Measurements from ENCODE around the gene GRIN2B.

GRIN2B gene

DNA sequence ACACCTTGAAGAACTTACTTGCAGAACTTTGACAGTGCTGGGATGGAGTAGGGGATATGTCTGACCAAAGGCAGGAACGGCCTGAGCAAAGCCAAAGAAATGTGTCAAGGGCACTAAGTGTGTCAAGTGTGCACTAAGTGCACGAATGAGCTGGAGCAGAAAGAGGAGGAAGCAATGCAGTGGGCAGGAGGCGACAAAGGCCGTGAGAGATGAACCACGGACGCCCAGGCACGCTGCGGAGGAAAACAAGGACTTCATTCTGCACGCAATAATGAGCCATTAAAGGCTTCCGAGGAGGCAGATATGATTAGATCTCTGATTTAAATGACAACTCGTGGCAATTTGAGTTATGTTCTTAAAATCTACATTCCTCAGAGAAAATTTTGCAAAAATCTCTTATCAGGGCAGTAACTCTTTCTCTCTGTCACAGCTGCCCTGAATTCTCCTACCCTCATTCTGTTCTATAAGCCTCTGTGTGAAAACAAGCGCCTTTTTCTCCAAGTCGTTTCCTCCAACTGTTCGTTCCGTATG lies 25.3 kb downstream of the GRIN2B start:
- no peak for DNase-seq

DNA sequence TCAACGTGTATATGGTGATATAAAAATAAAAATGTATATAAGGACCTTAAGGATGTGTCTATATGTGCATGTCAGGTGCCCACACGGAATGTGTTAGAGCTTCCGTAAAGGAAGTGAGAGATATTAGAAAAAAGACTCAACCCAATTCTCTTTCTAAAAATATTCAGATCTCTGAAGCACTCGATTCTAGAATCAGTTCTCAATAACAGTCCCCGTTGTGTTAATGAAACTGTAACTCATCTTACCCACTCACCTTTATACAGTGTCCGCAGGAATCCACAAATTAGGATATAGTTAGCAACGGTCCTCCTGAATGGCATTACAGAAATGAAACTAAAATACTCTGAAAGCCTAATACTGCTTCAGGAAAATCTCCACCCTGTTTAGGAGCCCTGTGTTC lies 29.3 kb downstream of the GRIN2B start:
- DNase-seq: no peak

DNA sequence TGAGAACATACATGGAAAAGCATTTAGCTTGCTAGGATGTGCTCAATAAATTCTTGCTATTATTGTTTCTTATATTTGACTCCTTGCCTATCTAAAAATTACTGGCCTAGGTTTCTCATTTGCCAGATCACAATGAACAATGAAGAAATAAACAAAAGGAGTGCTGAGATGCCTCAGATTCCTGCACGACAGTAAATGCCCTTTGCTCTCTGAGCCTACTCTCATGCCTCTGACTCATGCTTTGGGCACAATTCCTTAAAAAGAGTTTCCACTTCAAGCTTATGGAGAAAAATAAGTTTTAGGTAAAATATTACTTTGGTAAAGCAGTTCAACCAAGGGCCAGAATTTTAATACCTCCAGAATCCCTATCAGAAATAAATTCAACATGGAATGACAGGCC lies 30.9 kb downstream of the GRIN2B start:
- DNase-seq: no peak

DNA sequence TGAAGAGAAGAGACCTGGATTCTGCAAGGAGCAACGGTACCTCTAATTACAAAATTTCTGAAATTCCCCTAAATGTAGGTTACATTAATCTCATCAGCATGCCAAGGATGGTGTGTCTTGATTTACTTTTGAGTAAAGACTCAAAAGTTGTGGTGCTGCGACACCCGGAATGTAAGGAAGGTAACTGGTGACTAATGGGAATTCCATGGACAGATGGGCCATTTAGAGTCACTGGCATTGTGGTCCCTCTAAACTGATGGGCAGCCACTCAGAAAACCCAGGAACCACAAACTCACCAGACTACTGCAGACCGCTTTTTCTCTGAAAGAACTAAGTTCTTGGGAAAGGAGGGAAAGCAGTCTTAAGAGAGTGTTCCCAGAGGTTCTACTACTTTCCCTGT lies 32.8 kb downstream of the GRIN2B start:
- no peak for DNase-seq

DNA sequence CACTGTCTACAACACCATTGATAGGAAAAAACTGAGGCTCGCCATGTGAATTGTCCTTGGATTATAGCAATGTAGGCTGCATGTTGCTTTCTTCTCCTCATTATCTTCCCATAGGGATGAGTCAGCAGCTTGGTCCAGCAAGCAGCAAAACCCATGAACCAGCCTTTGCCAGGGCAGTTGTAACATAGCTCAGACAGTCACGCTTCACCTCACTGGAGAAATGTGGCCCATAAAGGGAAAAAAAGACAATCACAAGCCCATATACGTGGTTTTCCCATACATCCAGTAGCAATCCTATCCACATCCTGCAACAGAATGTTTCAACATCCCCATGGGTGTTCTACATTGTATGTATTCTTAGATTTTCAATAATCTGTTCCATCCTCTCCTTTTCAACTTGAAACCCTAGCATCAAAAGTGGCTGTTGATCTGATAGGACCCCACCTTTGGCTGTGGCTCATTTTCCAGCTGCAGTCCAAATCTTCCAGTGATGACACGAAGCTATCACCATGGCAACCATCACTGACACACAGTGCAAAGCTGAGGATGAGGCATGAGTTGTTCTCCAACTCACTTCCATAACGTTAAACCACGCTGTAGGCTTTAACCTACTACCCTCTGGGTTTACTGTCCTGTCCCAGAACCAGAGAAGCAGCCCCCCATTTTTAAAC lies 34.0 kb downstream of the GRIN2B start:
- no peak for DNase-seq

DNA sequence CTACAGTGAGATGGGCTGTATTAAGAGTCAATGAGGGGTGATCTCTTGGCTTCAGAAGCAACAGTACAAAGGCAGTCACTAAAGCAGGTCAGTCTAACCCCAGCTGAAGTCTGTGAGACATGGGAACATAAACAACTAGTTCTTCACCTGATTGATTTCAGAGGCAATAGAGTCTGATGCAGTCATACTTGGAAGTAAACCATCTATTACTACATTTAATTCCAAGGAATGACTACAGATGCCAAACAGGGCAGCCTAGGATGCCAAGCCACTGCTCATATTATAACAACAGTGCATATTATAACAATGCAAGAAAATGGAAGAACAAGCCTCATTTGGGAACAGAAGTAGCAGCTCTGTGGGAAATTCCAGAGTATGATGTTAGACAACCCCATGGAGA lies 35.8 kb downstream of the GRIN2B start:
- DNase-seq: no peak

DNA sequence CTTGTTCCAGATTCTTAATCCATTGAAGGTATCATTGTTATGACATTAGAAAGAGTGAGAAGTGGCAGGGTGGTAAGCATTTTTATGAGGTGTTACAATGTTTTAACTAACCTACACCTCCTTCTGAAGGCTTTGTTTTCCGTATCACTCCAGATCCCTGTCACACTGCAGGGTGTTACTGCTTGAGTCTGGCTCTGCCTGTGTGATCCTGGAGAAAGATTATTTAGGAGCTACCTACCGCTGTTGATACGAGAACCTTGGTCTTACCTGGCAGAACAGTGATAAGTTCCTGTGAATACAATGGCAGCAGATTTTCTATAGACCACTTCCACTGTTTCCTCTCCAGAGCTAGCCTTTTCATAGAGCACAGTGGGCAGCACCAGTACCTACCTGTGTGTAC lies 36.2 kb downstream of the GRIN2B start:
- DNase-seq: no peak

DNA sequence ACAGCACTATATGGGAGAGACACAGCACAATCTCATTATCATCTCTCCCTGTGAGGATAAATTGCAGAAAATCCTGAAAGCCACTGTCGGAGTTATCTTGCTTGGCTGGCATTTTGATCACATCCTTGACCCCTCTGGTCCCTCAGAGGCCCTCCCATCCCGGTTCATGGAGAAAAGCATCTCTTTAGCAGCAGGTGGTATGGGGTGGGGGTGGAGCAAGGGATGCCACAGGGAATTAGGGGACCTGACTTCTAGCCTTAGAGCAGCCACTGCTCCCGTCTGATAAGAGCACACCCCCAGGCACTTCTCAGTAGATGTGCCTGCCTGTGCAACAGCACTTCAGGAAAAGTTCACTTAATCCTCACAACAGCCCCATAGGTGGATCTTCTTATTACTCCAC lies 38.6 kb downstream of the GRIN2B start:
- DNase-seq: no peak

DNA sequence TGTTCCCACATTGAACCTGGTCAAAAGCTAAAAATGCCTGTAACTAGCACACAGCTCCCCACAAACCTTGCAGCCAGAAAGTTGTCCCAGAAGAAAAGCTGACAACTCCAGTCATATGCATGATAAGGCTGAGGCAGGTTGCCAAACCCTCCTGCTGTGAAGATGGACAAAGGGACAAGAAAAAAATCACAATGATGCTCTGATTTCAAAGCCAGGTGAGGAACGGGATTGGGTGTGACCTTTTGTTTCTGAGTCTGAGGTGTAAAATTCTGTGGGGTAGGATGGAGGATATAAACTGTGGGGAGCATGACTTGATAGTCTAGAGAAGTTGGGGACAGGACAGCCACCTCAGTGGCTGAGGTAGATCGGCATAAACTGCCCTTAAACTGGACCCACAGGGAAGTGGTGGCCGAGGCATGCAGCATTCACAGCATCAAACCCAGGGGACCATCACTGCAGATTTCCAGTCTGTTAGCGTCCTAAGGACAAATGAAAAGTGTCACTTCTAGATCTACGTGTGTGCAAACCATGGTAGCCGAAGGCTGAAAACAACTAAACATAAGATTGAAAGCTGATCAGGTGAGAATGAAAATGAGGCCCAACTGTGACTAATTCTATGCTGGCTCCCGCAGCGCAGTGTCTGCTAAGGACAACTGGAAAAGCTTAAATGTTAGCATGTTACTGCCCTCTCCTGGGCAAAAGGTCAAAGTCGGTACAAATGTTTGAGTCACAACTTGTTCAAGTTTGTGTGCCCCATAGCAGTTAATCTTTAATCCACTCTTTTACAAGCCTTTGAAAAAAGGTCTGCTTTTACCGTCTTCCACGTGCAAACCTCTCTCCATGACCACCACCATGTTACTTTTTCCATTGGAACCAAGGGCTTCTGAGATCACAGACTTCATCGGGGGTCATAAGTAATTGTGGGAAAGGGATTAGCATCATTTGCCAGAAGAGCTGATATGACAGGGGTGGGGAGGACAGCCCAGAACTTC lies 39.8 kb downstream of the GRIN2B start:
- DNase-seq: no peak

DNA sequence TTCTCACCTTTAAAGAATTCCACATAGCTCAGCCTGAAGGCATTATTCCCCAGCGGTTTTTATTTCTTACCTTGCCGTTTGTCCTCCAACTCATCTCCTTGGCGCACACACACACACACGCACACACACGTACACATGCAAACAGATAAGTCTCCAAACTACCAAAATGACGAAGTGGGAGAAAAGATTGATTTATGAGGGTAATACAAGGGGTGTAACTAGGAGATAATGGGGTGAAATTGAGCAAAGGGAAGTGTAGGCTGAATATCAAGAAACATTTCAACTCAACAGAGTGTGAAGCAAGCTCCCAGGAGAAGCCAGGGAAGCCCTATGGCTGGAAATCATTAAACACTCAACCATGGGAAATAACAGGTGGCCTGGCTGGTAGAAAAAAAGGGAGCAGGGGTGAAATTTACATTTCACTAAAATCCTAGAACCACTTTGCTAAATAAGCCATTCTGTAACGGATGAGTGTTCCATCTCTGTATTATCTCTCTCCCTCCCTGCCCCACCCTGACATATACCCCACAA lies 41.0 kb downstream of the GRIN2B start:
- DNase-seq: no peak

DNA sequence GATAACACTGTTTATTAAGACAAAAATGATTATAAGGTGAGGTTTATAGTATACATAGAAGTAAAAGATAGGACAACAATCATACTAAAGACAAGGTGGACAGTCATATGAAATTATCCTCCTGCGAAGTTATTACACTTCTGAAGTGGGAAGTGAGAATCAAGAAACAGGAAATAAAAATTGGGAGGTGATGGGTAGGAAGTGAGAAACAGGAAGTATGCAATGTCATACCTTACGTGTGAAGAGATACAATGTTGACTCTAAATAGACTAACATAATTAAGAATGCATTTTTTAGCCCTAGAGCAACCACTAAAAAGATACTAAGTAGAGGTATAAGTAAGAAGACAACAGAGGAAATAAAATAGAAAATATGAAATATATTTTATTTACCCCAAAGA lies 43.7 kb downstream of the GRIN2B start:
- DNase-seq: no peak

DNA sequence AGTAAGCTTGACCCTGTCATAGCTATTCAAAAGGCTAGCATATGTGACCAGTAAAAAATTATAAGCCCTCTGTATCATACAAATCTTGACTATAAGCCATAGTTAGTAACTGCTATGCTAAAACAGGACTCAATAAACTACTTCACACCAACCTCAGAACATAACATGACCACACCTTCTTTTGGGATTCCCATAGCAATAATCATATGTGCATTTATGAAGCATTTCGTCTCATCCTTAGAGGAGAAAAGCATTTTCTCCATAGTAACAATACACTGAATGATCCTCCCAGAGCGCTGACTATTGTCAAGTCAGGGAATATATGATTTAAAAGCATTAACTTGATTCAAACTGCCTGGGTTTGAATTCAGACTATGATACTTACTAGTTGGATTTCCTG lies 46.2 kb downstream of the GRIN2B start:
- DNase-seq: no peak

Measured in GF-D8 (cell line).